K562 (cell line): ENCODE results near the gene LSS. TPM values are rescaled to one million over a fixed set of nuclear protein-coding genes. Genes with fewer than 3 reads are reported as not detected.

Source experiments
- ATAC-seq: fragments of 200-7000 bp; cut with Tn5 transposase; 3 replicates; pipeline ENCODE4 v1.9.1; 2020; ENCODE audit warnings: moderate library complexity
- BruUV-seq: library from RNA; stranded (reverse); fragments of 400-500 nt; replicated peaks from 2 replicates; lab custom pipeline; 2021; lab: Mats Ljungman, UMichigan
- CTCF ChIA-PET: fragments of 300-600 bp; formaldehyde crosslinking; extraction: SDS; loops from one replicate; lab custom pipeline; 2021; ENCODE audit warnings: low intra/inter-chr PET ratio; lab: Yijun Ruan, JAX
- POLR2A ChIA-PET: fragments of 300-600, 350-650 bp; sonication (Branson Sonifier 250); formaldehyde crosslinking; extraction: SDS; loops from one replicate; lab custom pipeline; 2021; ENCODE audit warnings: antibody characterized with exemption, inconsistent platforms; lab: Yijun Ruan, JAX
- DNase-seq, 4 experiments: peaks; one replicate each; pipeline versions ENCODE4 v3.0.0 to v3.0.0-alpha.2; 2011 to 2018; ENCODE audit warnings: low spot score in 3 of 4, mixed read lengths in 3 of 4; ENCODE audit errors: extremely low read depth in 1 of 4
- FAIRE-seq: peaks from 2 replicates; lab custom pipeline; 2011; peaks lifted over from hg19 to GRCh38; lab: Jason Lieb, UNC
- H2AFZ ChIP-seq: 2 replicates; pipeline ENCODE4 v1.6.0; 2011; ENCODE audit warnings: low read depth, low read length, control low read depth, inconsistent platforms
- H3K27ac ChIP-seq: fragments of 200-600 bp; 3 replicates; pipeline ENCODE4 v1.8.0; 2011; ENCODE audit warnings: low read depth, mild to moderate bottlenecking, control low read depth, inconsistent platforms, low read length, moderate library complexity, mixed read lengths; ENCODE audit errors: extremely low read depth
- H3K27me3 ChIP-seq, 2 experiments: fragments of 300-600 bp in 1 of 2; 2 replicates in 1 of 2; 3 replicates in 1 of 2; pipeline versions ENCODE4 v1.6.0 to v1.8.0; 2011; ENCODE audit warnings: inconsistent platforms in 2 of 2, low read length in 2 of 2, mild to moderate bottlenecking in 1 of 2, mixed read lengths in 1 of 2, moderate library complexity in 1 of 2; ENCODE audit not compliant: control insufficient read depth in 2 of 2, insufficient read depth in 2 of 2
- H3K36me3 ChIP-seq: fragments of 300-600 bp; 3 replicates; pipeline ENCODE4 v1.8.0; 2011; ENCODE audit warnings: mild to moderate bottlenecking, low read length, inconsistent platforms; ENCODE audit not compliant: control insufficient read depth, insufficient read depth
- H3K4me1 ChIP-seq, 2 experiments: fragments of 200-600 bp in 1 of 2; replicated peaks in 1 of 2; 2 replicates in 1 of 2; 3 replicates in 1 of 2; pipeline versions ENCODE4 v1.5.1 to v1.8.0; 2011; ENCODE audit warnings: inconsistent platforms in 2 of 2, low read length in 2 of 2, mild to moderate bottlenecking in 1 of 2, mixed read lengths in 1 of 2, moderate library complexity in 1 of 2; ENCODE audit not compliant: control insufficient read depth in 2 of 2, insufficient read depth in 2 of 2
- H3K4me2 ChIP-seq: 2 replicates; pipeline ENCODE4 v1.6.1; 2011; ENCODE audit warnings: low read length, control low read depth, inconsistent platforms, mixed read lengths; ENCODE audit not compliant: insufficient read depth
- H3K4me3 ChIP-seq: fragments of 200-600 bp; sonication (generic), shearing (Covaris generic); 2 replicates; pipeline ENCODE4 v1.5.1; 2016; ENCODE audit warnings: control low read depth, inconsistent platforms
- H3K79me2 ChIP-seq: fragments of 200-600 bp; 3 replicates; pipeline ENCODE4 v1.8.0; 2011; ENCODE audit warnings: low read length, inconsistent platforms; ENCODE audit not compliant: control insufficient read depth, insufficient read depth
- H3K9ac ChIP-seq, 2 experiments: 2 replicates each; pipeline versions ENCODE4 v1.6.0 to v1.6.1; 2011; ENCODE audit warnings: low read depth in 2 of 2, low read length in 2 of 2, control low read depth in 1 of 2, inconsistent platforms in 1 of 2, mild to moderate bottlenecking in 1 of 2, mixed read lengths in 1 of 2; ENCODE audit not compliant: insufficient read depth in 1 of 2
- H3K9me1 ChIP-seq: one replicate; pipeline ENCODE4 v1.6.0; 2011; ENCODE audit warnings: inconsistent platforms, mild to moderate bottlenecking, low read length, moderate library complexity; ENCODE audit not compliant: control insufficient read depth, insufficient read depth
- H3K9me3 ChIP-seq: replicated peaks from 2 replicates; pipeline ENCODE4 v1.5.1; 2011; ENCODE audit warnings: low read depth, low read length, inconsistent platforms; ENCODE audit not compliant: control insufficient read depth, insufficient read depth
- H4K20me1 ChIP-seq: replicated peaks from 2 replicates; pipeline ENCODE4 v1.6.1; 2011; ENCODE audit warnings: low read length, inconsistent platforms, mixed read lengths; ENCODE audit not compliant: control insufficient read depth, insufficient read depth
- EGR1 ChIP-seq: fragments of 450-650 bp; conservative IDR thresholded peaks from 2 replicates; pipeline ENCODE4 v1.6.1; 2017; ENCODE audit warnings: mild to moderate bottlenecking
- HMG20B ChIP-seq: fragments of 250-450 bp; sonication (Bioruptor Pico); IDR thresholded peaks from 2 replicates; pipeline ENCODE4 v1.5.0; 2021; ENCODE audit warnings: mild to moderate bottlenecking
- RUNX1 ChIP-seq: sonication (generic); IDR thresholded peaks from 2 replicates; pipeline ENCODE4 v1.6.1; 2016; ENCODE audit warnings: antibody characterized with exemption, low read depth
- TRIM24 ChIP-seq, 2 experiments: fragments of 450-650 bp; IDR thresholded peaks; 2 replicates each; pipeline ENCODE4 v1.6.1; 2016
- ZNF431 ChIP-seq: sonication (generic); formaldehyde crosslinking; IDR thresholded peaks from 2 replicates; pipeline ENCODE4 v1.8.0; 2022; ENCODE audit warnings: mild to moderate bottlenecking, missing genetic modification reagents
- ZSCAN29 ChIP-seq: fragments of 450-650 bp; IDR thresholded peaks from 2 replicates; pipeline ENCODE4 v1.6.1; 2017
- WGBS: fragments of 100-300 bp; shearing (Covaris generic); methylation state at CpG from one replicate; pipeline ENCODE4 v1.1.6; 2016; ENCODE audit warnings: low coverage, mixed read lengths; ENCODE audit not compliant: insufficient coverage; ENCODE audit errors: missing lambda C conversion rate; 5-methylcytosine and 5-hydroxymethylcytosine counted together
- in situ Hi-C: fragments of 300-500 bp; cut with MboI; formaldehyde crosslinking; loops from 4 replicates; pipeline ENCODE4 v1.15.0; 2018; ENCODE audit warnings: inconsistent platforms, mixed read lengths
- intact Hi-C: fragments of 100-400 bp; cut with micrococcal nuclease; formaldehyde crosslinking; loops from 2 replicates; pipeline ENCODE4 v1.14.2; 2022
- polyA plus RNA-seq, 8 experiments: library from polyadenylated mRNA; depleted of rRNA in 4 of 8; stranded (reverse) in 5 of 8; unstranded in 3 of 8; fragments of >200 nt; fragmentation: Nextera tagmentation in 2 of 8; fragmentation: Illumina TruSeq in 1 of 8; extraction: Ambion mirVana in 2 of 8; extraction: Trizol in 1 of 8; gene quantifications; 2 replicates each; pipeline versions ENCODE4 v1.2.1 to v1.2.3, GENCODE V29; 2011 to 2014; ENCODE audit warnings: inconsistent platforms in 1 of 8, missing spikeins in 1 of 8
- total RNA-seq, 7 experiments: library from RNA; depleted of rRNA in 6 of 7; stranded (reverse); fragments of >200 nt in 6 of 7; fragmentation: Illumina TruSeq in 2 of 7; extraction: Trizol in 2 of 7; gene quantifications; 2 replicates each; pipeline versions ENCODE4 v1.2.1 to v1.2.3, GENCODE V29; 2011 to 2021; ENCODE audit warnings: low replicate concordance in 1 of 7

LSS gene
- total and polyA plus RNA-seq, 9 of the 15 experiments (the other 6 are each of a cell fraction or from before 2014, with no cell fraction given) = 2.2 to 89.5 (median 37.4) TPM

GRCh38 chr21:46157396-46157986 is 71.1 kb downstream of the LSS start (continued):
- TF ChIP-seq RUNX1 = no peak

GRCh38 chr21:46156678-46157077 is 71.9 kb downstream of the LSS start:
- CTCF ChIA-PET = no interaction called here
- Histone ChIP-seq H3K9ac (no peak overlapping the region), H3K27me3 (no peaks in the 10 kb centered on the region), H3K4me3 (no peak overlapping the region), H3K79me2 (peaks cover 4% of the 10 kb centered on the region; the same call in 1 of the 3 replicates), H3K36me3 (peaks cover 41% of the 10 kb centered on the region; the same call in 2 of the 3 replicates), H3K27ac (peak overlapping the region; percentile 21; the same call in 1 of the 3 replicates), H4K20me1 (no peaks in the 10 kb centered on the region), H3K4me2 (no peak overlapping the region), H3K9me1 (no peaks in the 10 kb centered on the region), H3K4me1 (peaks cover 15 to 70% of the 10 kb centered on the region in 2 experiments), H3K9me3 (peaks cover 7% of the 10 kb centered on the region; the same call in 1 of the 2 replicates), H2AFZ (no peak overlapping the region)
- POLR2A ChIA-PET = no interaction called here
- in situ Hi-C loops = no loop called here
- WGBS = 39% methylated on average over 10 of the region's 10 CpGs
- FAIRE-seq (no peak), DNase-seq (no peak), ATAC-seq (no peak)
- TF ChIP-seq ZSCAN29 (no peak), HMG20B (no peak), ZNF431 (CRISPR knock-in tag) (peak; percentile 96), TRIM24 (IDR thresholded peaks at IDR 0.05) (peak in 1 of 2 experiments; percentile 19; a peak in 1 of 4 replicates), EGR1 (peak; percentile 69)
- intact Hi-C loops = no loop called here
- BruUV-seq = no TSS peak
